ENCODE measurements around the gene CAVIN2.

CAVIN2 gene

GRCh38 chr2:191847764-191848163, 876 bp upstream of the CAVIN2 start:
- no peak overlapping the region for H3K4me3 ChIP-seq (ENCODE audit: low read depth, low read length)
- DNase-seq (ENCODE audit: low read depth) = no peak
- TF ChIP-seq CTCF (IDR thresholded peaks at IDR 0.05; ENCODE audit: low read depth, low read length) (no peak), MYC (IDR thresholded peaks at IDR 0.05; ENCODE audit: low read depth, low read length) (no peak), MAX (IDR thresholded peaks at IDR 0.05; ENCODE audit: low read depth, low read length) (no peak), POLR2A (IDR thresholded peaks at IDR 0.05; ENCODE audit: extremely low read depth, insufficient read length) (no peak)

- H3K4me3 ChIP-seq (ENCODE audit: low read depth, low read length) = no peak overlapping the region
- TF ChIP-seq MYC (IDR thresholded peaks at IDR 0.05; ENCODE audit: low read depth, low read length) (no peak), CTCF (IDR thresholded peaks at IDR 0.05; ENCODE audit: low read depth, low read length) (no peak), MAX (IDR thresholded peaks at IDR 0.05; ENCODE audit: low read depth, low read length) (no peak), POLR2A (IDR thresholded peaks at IDR 0.05; ENCODE audit: extremely low read depth, insufficient read length) (no peak)
- no peak for DNase-seq (ENCODE audit: low read depth)
Observed at GRCh38 chr2:191845876-191846514, 893 bp downstream of the CAVIN2 start.

- DNase-seq (ENCODE audit: low read depth) = no peak
- TF ChIP-seq MYC (IDR thresholded peaks at IDR 0.05; ENCODE audit: low read depth, low read length) = no peak
- no peak for TF ChIP-seq MAX (IDR thresholded peaks at IDR 0.05; ENCODE audit: low read depth, low read length)
- TF ChIP-seq CTCF (IDR thresholded peaks at IDR 0.05; ENCODE audit: low read depth, low read length) = no peak
- no peak for TF ChIP-seq POLR2A (IDR thresholded peaks at IDR 0.05; ENCODE audit: extremely low read depth, insufficient read length)
- H3K4me3 ChIP-seq (ENCODE audit: low read depth, low read length) = no peak overlapping the region
Observed at GRCh38 chr2:191845248-191845715, 1.6 kb downstream of the CAVIN2 start.

- no peak for TF ChIP-seq MYC (IDR thresholded peaks at IDR 0.05; ENCODE audit: low read depth, low read length)
- TF ChIP-seq POLR2A (IDR thresholded peaks at IDR 0.05; ENCODE audit: extremely low read depth, insufficient read length) = no peak
- TF ChIP-seq MAX (IDR thresholded peaks at IDR 0.05; ENCODE audit: low read depth, low read length) = no peak
- TF ChIP-seq CTCF (IDR thresholded peaks at IDR 0.05; ENCODE audit: low read depth, low read length) = no peak
- DNase-seq (ENCODE audit: low read depth) = no peak
- H3K4me3 ChIP-seq (ENCODE audit: low read depth, low read length) = no peak overlapping the region
Observed at GRCh38 chr2:191844706-191845105, 2.2 kb downstream of the CAVIN2 start.

GRCh38 chr2:191840921-191841320, 6.0 kb downstream of the CAVIN2 start:
- no peak for DNase-seq (ENCODE audit: low read depth)
- TF ChIP-seq MYC (IDR thresholded peaks at IDR 0.05; ENCODE audit: low read depth, low read length) (no peak), CTCF (IDR thresholded peaks at IDR 0.05; ENCODE audit: low read depth, low read length) (no peak), MAX (IDR thresholded peaks at IDR 0.05; ENCODE audit: low read depth, low read length) (no peak), POLR2A (IDR thresholded peaks at IDR 0.05; ENCODE audit: extremely low read depth, insufficient read length) (no peak)
- H3K4me3 ChIP-seq (ENCODE audit: low read depth, low read length) = no peak overlapping the region

Measured in NB4 (cell line).